ENCODE measurements around the gene HCN2. TPM values are rescaled to one million over a fixed set of nuclear protein-coding genes. Genes with fewer than 3 reads are reported as not detected.

The HCN2 gene
- total and polyA plus RNA-seq, 9 of the 15 experiments (the other 6 are each of a cell fraction or from before 2014, with no cell fraction given), result 0.29 to 4.2 (median 0.82) TPM; not detected in 2

- no peaks in the 10 kb centered on the region for H3K9me1 ChIP-seq (ENCODE audit: control insufficient read depth, insufficient read depth, low read length)
- ATAC-seq (peak; percentile 61), DNase-seq (ENCODE audit: extremely low read depth in 1 of 4, low spot score in 3 of 4) (peak; percentile 39 to 76 (median 48)), FAIRE-seq (peak; percentile 44)
- H4K20me1 ChIP-seq (replicated peaks; ENCODE audit: control insufficient read depth, insufficient read depth, low read length), result peaks cover 21% of the 10 kb centered on the region
- no peak overlapping the region for H3K4me3 ChIP-seq
- H3K9me3 ChIP-seq (replicated peaks; ENCODE audit: control insufficient read depth, insufficient read depth, low read depth, low read length), result no peaks in the 10 kb centered on the region
- no peak overlapping the region for H3K4me2 ChIP-seq (ENCODE audit: insufficient read depth, low read length)
- peaks cover 0 to 13% of the 10 kb centered on the region in 2 experiments; a peak in 2 of 5 replicates for H3K27me3 ChIP-seq (ENCODE audit: control insufficient read depth in 2 of 2, insufficient read depth in 2 of 2, low read length in 2 of 2)
- CTCF ChIA-PET (ENCODE audit: low intra/inter-chr PET ratio), result interaction anchor here (0.5 kb wide), 1 partner anchor 393 kb away, joined by 3 read pairs; no protein-coding TSS in a partner anchor
- H3K9ac ChIP-seq (ENCODE audit: insufficient read depth in 1 of 2, low read depth in 2 of 2, low read length in 2 of 2), result no peak overlapping the region
- BruUV-seq (replicated peaks), result no TSS peak
- in situ Hi-C loops (cut with MboI) (no loop called here), intact Hi-C loops (cut with micrococcal nuclease) (loop anchor here (10.0 kb wide), 2 partner anchors 53 to 147 kb away; partner anchors contain the start of gene CDC34)
- H3K36me3 ChIP-seq (ENCODE audit: control insufficient read depth, insufficient read depth, low read length), result peaks cover 5% of the 10 kb centered on the region; the same call in 1 of the 3 replicates
- POLR2A ChIA-PET, result no interaction called here
- H3K4me1 ChIP-seq (replicated peaks in 1 of 2; ENCODE audit: control insufficient read depth in 2 of 2, insufficient read depth in 2 of 2, low read length in 2 of 2), result peaks cover 3 to 89% of the 10 kb centered on the region in 2 experiments; a peak in 3 of 5 replicates
- WGBS (ENCODE audit: insufficient coverage, low coverage, missing lambda C conversion rate), result 41% methylated on average over 27 of the region's 41 CpGs
- no peak overlapping the region for H3K27ac ChIP-seq (ENCODE audit: extremely low read depth, low read depth, low read length)
- H3K79me2 ChIP-seq (ENCODE audit: control insufficient read depth, insufficient read depth, low read length), result no peaks in the 10 kb centered on the region
- H2AFZ ChIP-seq (ENCODE audit: low read depth, low read length), result no peak overlapping the region
- TF ChIP-seq ATF2 (CRISPR knock-in tag; IDR thresholded peaks at IDR 0.05) (no peak), ZBED1 (IDR thresholded peaks at IDR 0.05) (no peak), EP300 (IDR thresholded peaks at IDR 0.05; ENCODE audit: low read length) (no peak), ZNF197 (CRISPR knock-in tag; IDR thresholded peaks at IDR 0.05; ENCODE audit: low read depth) (no peak), BDP1 (IDR thresholded peaks at IDR 0.05; ENCODE audit: insufficient read depth, insufficient read length) (no peak), HNRNPL (IDR thresholded peaks at IDR 0.05; ENCODE audit: low read depth, low read length) (peak; percentile 99), SNRNP70 (optimal IDR thresholded peaks at IDR 0.05; ENCODE audit: low read depth, low read length) (no peak), ZBTB33 (CRISPR knock-in tag; IDR thresholded peaks at IDR 0.05) (peak; percentile 72), ZNF444 (CRISPR knock-in tag; IDR thresholded peaks at IDR 0.05) (no peak), CCNT2 (IDR thresholded peaks at IDR 0.05; ENCODE audit: borderline replicate concordance, extremely low read depth, insufficient read length, low read depth, low read length) (no peak), CUX1 (CRISPR knock-in tag; IDR thresholded peaks at IDR 0.05) (no peak), BRCA1 (IDR thresholded peaks at IDR 0.05) (no peak), BRCA1 (CRISPR knock-in tag; IDR thresholded peaks at IDR 0.05) (no peak), KLF6 (CRISPR knock-in tag; IDR thresholded peaks at IDR 0.05; ENCODE audit: borderline replicate concordance) (no peak)
Measured at GRCh38 chr19:588093-588740, 1.5 kb upstream of the HCN2 start.
